GM12873 (cell line): ENCODE measurements around the gene DEGS2.

Source experiments
- CTCF ChIP-seq: IDR thresholded peaks from 2 replicates; pipeline ENCODE4 v1.5.1; 2012; ENCODE audit warnings: low read depth, mild to moderate bottlenecking, moderate library complexity, low read length, control low read depth; ENCODE audit not compliant: insufficient read depth; ENCODE audit errors: missing control alignments

The DEGS2 gene

GRCh38 chr14:100135073-100135472 lies 24.4 kb downstream of the DEGS2 start:
- TF ChIP-seq CTCF: no peak

- TF ChIP-seq CTCF: no peak
Observed at GRCh38 chr14:100134586-100134985, 24.9 kb downstream of the DEGS2 start.

GRCh38 chr14:100132903-100133510 lies 26.4 kb downstream of the DEGS2 start:
- no peak for TF ChIP-seq CTCF

- no peak for TF ChIP-seq CTCF
Observed at GRCh38 chr14:100132161-100132902, 27.1 kb downstream of the DEGS2 start.

GRCh38 chr14:100131181-100131580 lies 28.3 kb downstream of the DEGS2 start:
- no peak for TF ChIP-seq CTCF

GRCh38 chr14:100130521-100130920 lies 28.9 kb downstream of the DEGS2 start:
- no peak for TF ChIP-seq CTCF

- no peak for TF ChIP-seq CTCF
Observed at GRCh38 chr14:100129161-100129589, 30.3 kb downstream of the DEGS2 start.
